Stomach (tissue), 4 donors: ENCODE results near the gene HUNK.

ENCODE experiments used
- EP300 ChIP-seq: sonication (generic); formaldehyde crosslinking; IDR thresholded peaks from one replicate; pipeline ENCODE4 v1.6.1; 2017; ENCODE audit warnings: antibody characterized with exemption
- TF ChIP-seq, protein P1 (sequence below), 7 experiments: fragments of 450-650 bp in 4 of 7; fragments of 200-600 bp in 3 of 7; sonication (generic) in 3 of 7; IDR thresholded peaks; one replicate each; pipeline ENCODE4 v1.5.1; 2016 to 2019; ENCODE audit warnings: antibody characterized with exemption in 7 of 7, control low read depth in 2 of 7, mild to moderate bottlenecking in 1 of 7

DNA sequence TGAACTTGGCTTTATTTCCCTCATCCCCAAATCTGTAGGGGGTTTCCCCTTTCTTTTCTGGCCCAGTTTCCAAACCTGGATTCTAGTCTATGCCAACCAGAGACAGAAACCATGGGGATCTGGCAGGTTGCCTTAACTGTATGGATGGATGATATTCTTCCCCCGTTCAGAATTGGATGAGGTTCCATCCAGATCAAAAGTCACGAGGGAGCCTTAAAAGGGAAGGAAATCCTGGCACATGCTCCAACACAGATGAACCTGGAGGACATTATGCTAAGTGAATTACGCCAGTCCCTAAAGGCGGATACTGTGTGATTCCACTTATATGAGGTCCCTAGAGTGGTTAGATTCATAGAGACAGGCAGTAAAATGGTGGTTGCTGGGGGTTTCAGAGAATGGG, 124.4 kb downstream of the HUNK start:
- TF ChIP-seq, protein P1, sequence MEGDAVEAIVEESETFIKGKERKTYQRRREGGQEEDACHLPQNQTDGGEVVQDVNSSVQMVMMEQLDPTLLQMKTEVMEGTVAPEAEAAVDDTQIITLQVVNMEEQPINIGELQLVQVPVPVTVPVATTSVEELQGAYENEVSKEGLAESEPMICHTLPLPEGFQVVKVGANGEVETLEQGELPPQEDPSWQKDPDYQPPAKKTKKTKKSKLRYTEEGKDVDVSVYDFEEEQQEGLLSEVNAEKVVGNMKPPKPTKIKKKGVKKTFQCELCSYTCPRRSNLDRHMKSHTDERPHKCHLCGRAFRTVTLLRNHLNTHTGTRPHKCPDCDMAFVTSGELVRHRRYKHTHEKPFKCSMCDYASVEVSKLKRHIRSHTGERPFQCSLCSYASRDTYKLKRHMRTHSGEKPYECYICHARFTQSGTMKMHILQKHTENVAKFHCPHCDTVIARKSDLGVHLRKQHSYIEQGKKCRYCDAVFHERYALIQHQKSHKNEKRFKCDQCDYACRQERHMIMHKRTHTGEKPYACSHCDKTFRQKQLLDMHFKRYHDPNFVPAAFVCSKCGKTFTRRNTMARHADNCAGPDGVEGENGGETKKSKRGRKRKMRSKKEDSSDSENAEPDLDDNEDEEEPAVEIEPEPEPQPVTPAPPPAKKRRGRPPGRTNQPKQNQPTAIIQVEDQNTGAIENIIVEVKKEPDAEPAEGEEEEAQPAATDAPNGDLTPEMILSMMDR (IDR thresholded peaks at IDR 0.05), result no peak
- no peak for TF ChIP-seq EP300
